Osteoblast (primary cell): ENCODE measurements around the gene ALAD. TPM values are rescaled to one million over a fixed set of nuclear protein-coding genes. Genes with fewer than 3 reads are reported as not detected.
"Not testable (repeated sequence)": the region's sequence is repeated elsewhere in the genome, so short reads cannot be mapped to it uniquely, and the experiment has no call there.

Source experiments
- DNase-seq: peaks from one replicate; pipeline ENCODE4 v3.0.0; 2011; ENCODE audit warnings: low spot score, mixed read lengths; ENCODE audit not compliant: insufficient read length; ENCODE audit errors: missing footprints
- H2AFZ ChIP-seq: 2 replicates; pipeline ENCODE4 v1.6.0; 2011; ENCODE audit warnings: mild to moderate bottlenecking, low read length
- H3K27ac ChIP-seq: 2 replicates; pipeline ENCODE4 v1.5.1; 2011; ENCODE audit warnings: mild to moderate bottlenecking, low read depth, low read length, moderate library complexity
- H3K27me3 ChIP-seq: 2 replicates; pipeline ENCODE4 v1.6.0; 2012; ENCODE audit warnings: mild to moderate bottlenecking, control low read depth, inconsistent platforms, low read length, moderate library complexity; ENCODE audit not compliant: insufficient read depth
- H3K36me3 ChIP-seq: 2 replicates; pipeline ENCODE4 v1.5.1; 2011; ENCODE audit warnings: mild to moderate bottlenecking, low read length, control low read depth, moderate library complexity; ENCODE audit not compliant: insufficient read depth
- H3K4me1 ChIP-seq: 2 replicates; pipeline ENCODE4 v1.5.1; 2011; ENCODE audit warnings: mild to moderate bottlenecking, low read length, control low read depth, moderate library complexity; ENCODE audit not compliant: insufficient read depth
- H3K4me2 ChIP-seq: 2 replicates; pipeline ENCODE4 v1.6.0; 2011; ENCODE audit warnings: mild to moderate bottlenecking, low read length; ENCODE audit not compliant: insufficient read depth
- H3K4me3 ChIP-seq: fragments of 200-600 bp; sonication (generic); 3 replicates; pipeline ENCODE4 v1.5.1; 2012; ENCODE audit warnings: mild to moderate bottlenecking, low read length, inconsistent platforms; ENCODE audit not compliant: insufficient read depth
- H3K79me2 ChIP-seq: 2 replicates; pipeline ENCODE4 v1.6.0; 2012; ENCODE audit warnings: mild to moderate bottlenecking, low read length, control low read depth, inconsistent platforms; ENCODE audit not compliant: insufficient read depth
- H3K9me3 ChIP-seq: 2 replicates; pipeline ENCODE4 v1.5.1; 2011; ENCODE audit warnings: low read depth, low read length, control low read depth
- H4K20me1 ChIP-seq: 2 replicates; pipeline ENCODE4 v1.6.0; 2012; ENCODE audit warnings: mild to moderate bottlenecking, low read length, control low read depth; ENCODE audit not compliant: insufficient read depth
- total RNA-seq: library from RNA; depleted of rRNA; stranded (reverse); fragments of >200 nt; gene quantifications from 2 replicates; pipeline ENCODE4 v1.2.3, GENCODE V29; 2012
- TF ChIP-seq, protein P1 (sequence below): IDR thresholded peaks from 2 replicates; pipeline ENCODE4 v1.5.1; 2011; ENCODE audit warnings: mild to moderate bottlenecking, low read depth, low read length, moderate library complexity; ENCODE audit errors: extremely low read depth

ALAD gene
- total RNA-seq, 1 donor: 26.8 TPM

DNA sequence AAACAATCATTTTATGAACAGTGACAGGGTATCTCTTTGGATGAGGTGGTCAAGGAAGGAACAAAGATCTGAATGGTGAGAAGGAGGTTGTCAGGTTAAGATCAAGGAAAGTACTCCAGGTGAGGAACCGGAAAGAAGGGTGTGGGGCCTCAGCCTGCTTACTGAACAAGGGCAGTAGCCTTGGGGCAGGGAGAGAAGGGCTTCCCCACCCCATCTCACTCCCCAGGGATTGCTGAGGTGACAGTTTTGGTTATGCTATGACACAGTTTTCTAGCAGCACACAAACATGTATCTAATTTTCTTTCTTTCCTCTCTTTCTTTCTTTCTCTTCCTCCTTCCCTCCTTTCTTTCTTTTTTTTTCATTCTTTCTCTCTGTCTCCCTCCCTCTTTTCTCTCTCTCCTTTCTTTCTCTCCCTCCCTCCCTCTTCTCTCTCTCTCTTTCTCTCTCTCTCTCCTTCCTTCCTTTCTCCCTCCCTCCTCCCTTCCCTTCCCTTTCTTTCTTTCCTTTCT, 20.2 kb downstream of the ALAD start:
- Histone ChIP-seq H3K9me3 (no peaks in the 10 kb centered on the region), H3K27ac (no peak overlapping the region), H3K27me3 (no peaks in the 10 kb centered on the region), H3K79me2 (no peaks in the 10 kb centered on the region), H3K4me3 (no peak overlapping the region), H4K20me1 (no peaks in the 10 kb centered on the region), H2AFZ (no peak overlapping the region), H3K36me3 (no peaks in the 10 kb centered on the region), H3K4me1 (no peaks in the 10 kb centered on the region), H3K4me2 (no peak overlapping the region)
- no peak for DNase-seq
- TF ChIP-seq, protein P1, sequence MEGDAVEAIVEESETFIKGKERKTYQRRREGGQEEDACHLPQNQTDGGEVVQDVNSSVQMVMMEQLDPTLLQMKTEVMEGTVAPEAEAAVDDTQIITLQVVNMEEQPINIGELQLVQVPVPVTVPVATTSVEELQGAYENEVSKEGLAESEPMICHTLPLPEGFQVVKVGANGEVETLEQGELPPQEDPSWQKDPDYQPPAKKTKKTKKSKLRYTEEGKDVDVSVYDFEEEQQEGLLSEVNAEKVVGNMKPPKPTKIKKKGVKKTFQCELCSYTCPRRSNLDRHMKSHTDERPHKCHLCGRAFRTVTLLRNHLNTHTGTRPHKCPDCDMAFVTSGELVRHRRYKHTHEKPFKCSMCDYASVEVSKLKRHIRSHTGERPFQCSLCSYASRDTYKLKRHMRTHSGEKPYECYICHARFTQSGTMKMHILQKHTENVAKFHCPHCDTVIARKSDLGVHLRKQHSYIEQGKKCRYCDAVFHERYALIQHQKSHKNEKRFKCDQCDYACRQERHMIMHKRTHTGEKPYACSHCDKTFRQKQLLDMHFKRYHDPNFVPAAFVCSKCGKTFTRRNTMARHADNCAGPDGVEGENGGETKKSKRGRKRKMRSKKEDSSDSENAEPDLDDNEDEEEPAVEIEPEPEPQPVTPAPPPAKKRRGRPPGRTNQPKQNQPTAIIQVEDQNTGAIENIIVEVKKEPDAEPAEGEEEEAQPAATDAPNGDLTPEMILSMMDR: no peak

DNA sequence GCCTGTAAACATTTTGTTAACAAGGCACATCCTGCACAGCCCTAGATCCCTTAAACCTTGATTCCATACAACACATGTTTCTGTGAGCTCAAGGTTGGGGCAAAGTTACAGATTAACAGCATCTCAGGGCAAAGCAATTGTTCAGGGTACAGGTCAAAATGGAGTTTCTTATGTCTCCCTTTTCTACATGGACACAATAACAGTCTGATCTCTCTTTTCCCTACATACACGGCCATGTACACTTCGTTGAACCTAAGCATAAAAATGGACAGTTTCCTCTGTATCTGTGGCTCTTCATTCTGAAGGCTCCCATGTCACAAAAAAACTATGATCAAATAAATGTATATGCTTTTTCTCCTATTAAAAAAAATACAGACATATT, 21.3 kb downstream of the ALAD start:
- not testable (repeated sequence) for H4K20me1 ChIP-seq, DNase-seq, H3K4me1 ChIP-seq, H3K4me2 ChIP-seq, H3K36me3 ChIP-seq, H3K9me3 ChIP-seq, H3K27ac ChIP-seq, H3K4me3 ChIP-seq, H3K79me2 ChIP-seq, H2AFZ ChIP-seq, H3K27me3 ChIP-seq

DNA sequence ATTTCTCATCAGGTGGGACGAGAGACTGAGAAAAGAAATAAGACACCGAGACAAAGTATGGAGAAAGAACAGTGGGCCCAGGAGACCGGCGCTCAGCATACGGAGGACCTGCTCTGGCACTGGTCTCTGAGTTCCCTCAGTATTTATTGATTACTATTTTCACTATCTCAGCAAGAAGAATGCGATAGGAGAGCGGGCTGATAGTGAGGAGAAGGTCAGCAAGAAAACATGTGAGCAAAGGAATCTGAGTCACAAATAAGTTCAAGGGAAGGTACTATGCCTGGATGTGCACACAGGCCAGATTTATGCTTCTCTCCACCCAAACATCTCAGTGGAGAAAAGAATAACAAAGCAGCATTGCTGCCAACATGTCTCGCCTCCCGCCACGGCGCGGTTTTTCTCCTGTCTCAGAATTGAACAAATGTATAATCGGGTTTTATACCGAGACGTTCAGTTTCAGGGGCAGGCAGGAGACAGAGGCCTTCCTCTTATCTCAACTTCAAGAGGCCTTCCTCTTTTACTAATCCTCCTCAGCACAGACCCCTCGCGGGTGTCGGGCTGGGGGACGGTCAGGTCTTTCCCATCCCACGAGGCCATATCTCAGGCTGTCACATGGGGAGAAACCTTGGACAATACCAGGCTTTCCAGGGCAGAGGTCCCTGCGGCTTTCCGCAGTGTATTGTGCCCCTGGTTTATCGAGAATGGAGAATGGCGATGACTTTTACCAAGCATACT, 21.8 kb downstream of the ALAD start:
- not testable (repeated sequence) for H3K4me2 ChIP-seq, H3K4me3 ChIP-seq, H3K4me1 ChIP-seq, H3K27ac ChIP-seq, H3K27me3 ChIP-seq, H3K79me2 ChIP-seq, DNase-seq, H4K20me1 ChIP-seq, H3K9me3 ChIP-seq, H2AFZ ChIP-seq, H3K36me3 ChIP-seq

DNA sequence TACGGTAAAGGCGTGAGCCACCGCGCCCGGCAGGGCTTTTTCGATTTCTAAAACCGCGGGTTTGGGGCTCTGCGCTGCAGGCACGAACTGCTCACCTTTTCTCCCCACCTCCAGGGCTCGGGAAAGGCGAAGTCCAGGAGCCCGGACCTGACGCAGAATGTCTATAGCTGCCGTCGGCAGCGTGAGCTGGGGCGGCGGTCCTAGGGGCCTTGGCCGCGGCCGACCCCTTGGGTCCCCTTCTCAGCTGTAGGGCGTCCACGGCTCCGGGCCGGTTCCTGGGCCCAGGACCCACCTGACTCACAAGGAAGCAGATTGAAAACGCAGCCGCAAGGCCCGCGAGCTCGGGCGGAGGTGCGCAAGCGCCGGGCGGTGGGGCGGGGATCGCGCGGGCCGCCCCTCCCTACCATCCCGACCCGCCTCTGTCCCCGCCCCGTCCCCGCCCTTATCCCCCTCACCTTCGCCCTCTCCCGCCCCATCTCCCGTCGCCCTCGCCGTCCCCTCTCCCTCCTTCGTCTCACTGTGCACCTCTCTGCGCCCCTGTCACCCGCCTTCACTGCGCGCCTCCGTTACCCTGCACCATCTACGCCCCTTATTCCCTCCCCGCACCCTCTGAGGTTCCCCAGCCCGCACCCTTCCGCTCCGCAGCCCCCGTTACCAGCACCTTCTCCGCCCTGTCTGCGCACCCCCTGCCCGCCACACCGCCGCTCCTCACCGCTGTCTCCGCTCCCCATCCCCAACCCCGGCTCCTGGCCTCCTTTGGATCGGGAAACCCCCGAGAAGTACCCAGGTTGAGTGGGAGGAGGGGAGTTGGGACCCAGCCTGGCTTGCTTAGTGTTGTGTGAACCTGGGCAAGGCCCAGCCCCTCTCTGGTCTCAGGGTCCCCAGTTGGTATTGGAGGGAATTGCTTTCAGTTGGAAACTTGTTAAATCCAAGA, 24.2 kb downstream of the ALAD start, which contains the start of gene HDHD3:
Gene HDHD3, minus strand, starts transcription at position 353 of the 934 bp plus-strand sequence. CDS start 2,632 bp downstream, outside the sequence.
- Histone ChIP-seq H4K20me1 (no peaks in the 10 kb centered on the region), H3K27ac (no peak within 1 kb of the TSS), H3K9me3 (no peaks in the 10 kb centered on the region), H3K79me2 (no peaks in the 10 kb centered on the region), H3K36me3 (peaks cover 4% of the 10 kb centered on the region), H2AFZ (peak within 1 kb of the TSS; percentile 92), H3K27me3 (no peaks in the 10 kb centered on the region), H3K4me3 (peak within 1 kb of the TSS; percentile 85), H3K4me1 (no peaks in the 10 kb centered on the region), H3K4me2 (peak within 1 kb of the TSS; percentile 81)
- TF ChIP-seq, protein P1: no peak
- DNase-seq: peak; percentile 97
